GM12874 (cell line): ENCODE results near the gene RAPGEF3.

Source experiments
- TF ChIP-seq, protein P1 (sequence below): IDR thresholded peaks from 2 replicates; pipeline ENCODE4 v1.5.1; 2011; ENCODE audit warnings: low read depth, mild to moderate bottlenecking, control low read depth, low read length, moderate library complexity; ENCODE audit not compliant: insufficient read depth

The RAPGEF3 gene

DNA sequence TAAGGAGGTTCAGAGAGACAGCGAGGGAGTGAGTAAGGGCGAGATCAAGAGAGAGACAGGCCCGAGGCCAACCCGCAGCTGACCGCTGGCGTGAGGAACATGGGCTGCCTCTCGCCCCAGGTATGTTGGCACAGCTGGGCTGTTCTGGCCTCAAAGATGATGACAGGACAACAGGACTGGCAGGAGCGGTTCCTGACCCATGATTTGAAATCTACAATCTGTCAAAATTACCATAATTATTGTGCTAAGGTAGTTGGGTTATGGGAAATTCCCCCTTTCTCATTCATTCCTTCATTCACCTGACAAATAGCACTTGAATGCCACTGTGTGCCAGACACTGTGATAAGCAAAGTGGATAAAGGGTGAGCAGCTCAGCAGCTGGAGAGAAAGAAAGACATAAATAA is 28.3 kb downstream of the RAPGEF3 start:
- TF ChIP-seq, protein P1, sequence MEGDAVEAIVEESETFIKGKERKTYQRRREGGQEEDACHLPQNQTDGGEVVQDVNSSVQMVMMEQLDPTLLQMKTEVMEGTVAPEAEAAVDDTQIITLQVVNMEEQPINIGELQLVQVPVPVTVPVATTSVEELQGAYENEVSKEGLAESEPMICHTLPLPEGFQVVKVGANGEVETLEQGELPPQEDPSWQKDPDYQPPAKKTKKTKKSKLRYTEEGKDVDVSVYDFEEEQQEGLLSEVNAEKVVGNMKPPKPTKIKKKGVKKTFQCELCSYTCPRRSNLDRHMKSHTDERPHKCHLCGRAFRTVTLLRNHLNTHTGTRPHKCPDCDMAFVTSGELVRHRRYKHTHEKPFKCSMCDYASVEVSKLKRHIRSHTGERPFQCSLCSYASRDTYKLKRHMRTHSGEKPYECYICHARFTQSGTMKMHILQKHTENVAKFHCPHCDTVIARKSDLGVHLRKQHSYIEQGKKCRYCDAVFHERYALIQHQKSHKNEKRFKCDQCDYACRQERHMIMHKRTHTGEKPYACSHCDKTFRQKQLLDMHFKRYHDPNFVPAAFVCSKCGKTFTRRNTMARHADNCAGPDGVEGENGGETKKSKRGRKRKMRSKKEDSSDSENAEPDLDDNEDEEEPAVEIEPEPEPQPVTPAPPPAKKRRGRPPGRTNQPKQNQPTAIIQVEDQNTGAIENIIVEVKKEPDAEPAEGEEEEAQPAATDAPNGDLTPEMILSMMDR, result no peak

DNA sequence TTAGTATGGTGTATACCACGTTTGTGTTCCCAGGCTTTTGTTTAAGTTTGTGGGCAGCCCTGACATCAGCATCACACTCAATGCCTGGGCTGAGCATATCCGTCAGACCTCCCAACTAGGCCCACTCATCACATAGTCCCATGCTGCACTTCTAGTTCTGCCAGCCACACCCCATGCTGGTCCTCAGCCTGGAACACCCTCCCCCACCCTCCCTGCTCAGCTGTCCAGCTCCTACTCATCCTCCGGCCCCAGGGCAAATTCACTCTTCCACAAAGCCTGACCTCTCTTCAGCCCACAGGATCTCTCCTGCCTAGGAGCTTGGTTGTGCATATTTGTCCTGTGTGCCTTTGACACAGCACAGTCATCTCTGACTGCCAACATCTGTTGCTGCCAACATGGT is 29.4 kb downstream of the RAPGEF3 start:
- TF ChIP-seq, protein P1, result no peak

DNA sequence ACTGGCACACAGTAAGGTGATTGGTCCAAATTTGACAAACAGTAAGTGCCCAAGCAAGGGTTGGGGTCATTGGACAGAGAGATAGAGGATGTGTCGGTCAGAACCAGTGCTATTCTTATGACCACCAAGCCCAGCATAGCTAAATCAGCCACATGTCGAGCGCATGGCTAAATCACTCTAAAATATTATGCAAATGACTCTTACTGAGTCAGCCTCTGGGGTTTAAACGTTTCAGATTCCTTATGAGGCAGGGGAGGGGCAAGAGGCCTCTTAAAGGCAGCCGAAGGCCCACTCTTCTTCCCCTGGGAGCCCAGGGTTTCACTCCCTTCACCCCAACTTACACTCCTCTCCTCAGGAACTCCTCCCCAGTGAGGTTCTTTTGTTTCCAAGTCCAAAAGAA is 32.8 kb downstream of the RAPGEF3 start:
- TF ChIP-seq, protein P1, result no peak

DNA sequence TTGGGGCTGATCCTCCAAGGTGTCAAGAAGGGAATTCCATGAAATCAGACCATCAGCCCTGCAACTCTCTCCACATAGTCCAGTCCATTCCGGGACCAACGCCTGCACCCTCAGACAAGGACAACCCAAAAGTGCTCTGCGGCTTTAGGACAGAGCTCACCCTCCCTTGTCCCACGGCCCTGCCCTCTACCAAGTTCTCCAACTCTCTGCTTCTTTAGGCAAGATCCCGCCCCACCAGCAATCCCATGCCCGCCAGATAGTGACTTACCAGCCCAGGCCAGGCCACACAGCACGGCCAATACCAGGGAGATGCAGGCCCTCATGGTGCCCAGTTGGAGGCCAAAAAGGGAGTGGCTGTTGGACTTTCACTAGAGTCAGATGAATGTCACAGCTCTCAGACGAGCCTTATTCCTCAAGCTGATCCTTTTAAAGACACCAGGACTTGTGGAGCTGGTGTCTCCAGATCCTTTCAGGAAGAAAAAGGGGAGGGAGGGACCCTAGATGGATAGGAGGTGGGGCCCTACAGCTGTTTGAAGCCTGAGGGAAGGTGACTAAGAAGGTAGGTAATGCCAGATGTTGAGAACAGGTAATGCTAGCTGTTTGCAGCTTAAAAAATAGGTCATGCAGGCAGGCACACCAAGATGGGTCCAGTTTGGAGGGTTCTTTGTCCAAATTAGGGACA is 33.4 kb downstream of the RAPGEF3 start, which contains the start of gene ENDOU:
Gene ENDOU, minus strand, starts transcription at position 400 of the 682 bp plus-strand sequence. Its CDS starts 77 bp downstream, at position 323.
- TF ChIP-seq, protein P1, result no peak

DNA sequence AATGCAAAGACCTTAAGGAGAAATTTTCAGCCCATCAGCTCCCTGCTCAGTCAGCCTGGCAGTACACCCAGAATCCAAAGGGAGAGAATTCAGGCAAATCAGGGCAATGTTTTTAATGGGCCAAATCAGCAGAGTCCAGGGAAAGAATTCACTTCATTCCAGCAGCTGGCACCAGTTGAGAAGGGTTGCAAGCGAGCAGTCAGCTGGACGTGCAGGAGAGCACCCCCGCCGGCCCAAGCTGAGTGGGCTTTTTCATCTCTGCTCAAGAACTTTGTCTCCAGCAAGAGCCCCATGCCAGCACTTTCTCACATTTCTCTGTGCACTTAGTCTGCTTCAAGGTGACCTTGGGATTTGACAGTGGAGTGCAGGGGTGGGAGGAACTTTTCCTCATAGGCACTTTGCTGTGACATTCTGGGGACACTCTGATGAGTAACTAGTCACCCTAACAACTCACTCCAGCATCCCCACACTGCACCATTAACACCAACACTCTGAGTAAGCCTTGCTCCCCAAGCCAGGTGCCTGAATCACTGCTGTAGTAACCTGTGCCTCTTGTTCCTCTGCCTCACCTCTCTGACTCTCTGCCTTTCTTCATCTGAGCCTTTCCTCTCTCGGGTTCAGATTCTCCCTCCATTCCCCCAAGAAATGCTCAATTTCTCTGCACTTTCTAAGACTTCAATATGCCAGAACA is 35.6 kb downstream of the RAPGEF3 start:
- TF ChIP-seq, protein P1, result no peak

DNA sequence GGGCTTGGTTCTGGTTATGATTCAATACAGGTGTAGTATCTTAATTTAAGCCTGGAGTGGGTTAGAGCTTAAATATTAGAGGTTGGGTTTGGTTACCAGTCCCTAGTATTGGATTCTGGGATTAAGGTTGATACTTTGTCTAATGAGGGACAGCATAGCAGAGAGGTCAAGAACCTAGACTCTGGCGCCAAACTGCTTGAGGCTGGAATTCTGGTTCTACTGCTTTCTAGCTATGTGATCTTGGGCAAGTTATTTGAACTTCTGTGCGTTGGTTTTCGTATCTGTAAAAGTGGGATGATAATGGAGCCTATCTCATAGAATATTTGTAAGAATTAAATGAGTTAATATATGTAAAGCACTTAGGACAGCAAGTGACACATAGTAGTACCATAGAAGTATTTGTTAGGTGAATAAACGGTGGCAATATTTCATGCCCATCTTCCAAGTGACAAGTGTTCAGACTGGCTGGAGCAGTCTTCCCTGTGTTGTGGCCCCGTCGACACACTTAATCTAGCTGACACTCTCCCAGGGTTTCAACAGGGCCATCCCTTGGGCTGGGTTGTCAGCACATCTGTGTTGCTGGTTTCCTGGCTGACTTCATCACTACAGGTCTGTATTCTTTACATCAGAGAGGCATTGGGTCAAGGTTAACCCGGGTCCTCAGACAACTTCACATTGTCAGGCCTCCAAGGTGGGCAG is 36.4 kb downstream of the RAPGEF3 start:
- TF ChIP-seq, protein P1, result no peak

DNA sequence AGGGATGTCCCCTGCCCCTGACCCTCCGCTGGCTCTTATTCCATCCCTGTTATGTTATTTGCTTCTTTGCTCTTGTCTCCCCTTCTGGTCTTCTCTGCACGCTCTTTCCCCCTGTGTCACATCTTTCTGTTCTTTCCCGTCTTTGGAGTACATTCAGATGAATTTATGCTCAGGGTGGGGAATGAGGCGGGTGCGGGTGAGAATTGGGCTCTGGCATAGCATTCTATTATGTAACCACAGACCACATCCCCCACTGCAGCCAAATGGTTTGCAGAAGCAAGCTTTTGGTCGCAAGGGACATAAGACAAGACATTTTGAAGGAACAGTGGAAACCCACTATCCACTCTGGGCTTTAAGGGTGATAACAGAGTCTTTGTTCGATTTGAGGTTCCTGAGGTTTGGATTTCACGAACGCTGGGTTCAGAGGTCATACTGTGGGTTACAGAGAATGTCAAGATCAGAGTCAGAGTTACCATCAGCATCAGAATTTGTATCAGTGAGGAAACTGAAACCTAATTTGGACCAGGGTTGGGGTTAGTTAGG is 37.2 kb downstream of the RAPGEF3 start:
- TF ChIP-seq, protein P1, result no peak
